Activated effector memory CD4-positive, alpha-beta T cell treated with anti-CD3 and anti-CD28 coated beads, Interleukin-2, amount 50 U/mL, for 16 hours (primary cell): ENCODE data around the gene HAUS7.

ENCODE experiments used
- DNase-seq: peaks from one replicate; pipeline ENCODE4 v3.0.0-alpha.2; 2020

HAUS7 gene

DNA sequence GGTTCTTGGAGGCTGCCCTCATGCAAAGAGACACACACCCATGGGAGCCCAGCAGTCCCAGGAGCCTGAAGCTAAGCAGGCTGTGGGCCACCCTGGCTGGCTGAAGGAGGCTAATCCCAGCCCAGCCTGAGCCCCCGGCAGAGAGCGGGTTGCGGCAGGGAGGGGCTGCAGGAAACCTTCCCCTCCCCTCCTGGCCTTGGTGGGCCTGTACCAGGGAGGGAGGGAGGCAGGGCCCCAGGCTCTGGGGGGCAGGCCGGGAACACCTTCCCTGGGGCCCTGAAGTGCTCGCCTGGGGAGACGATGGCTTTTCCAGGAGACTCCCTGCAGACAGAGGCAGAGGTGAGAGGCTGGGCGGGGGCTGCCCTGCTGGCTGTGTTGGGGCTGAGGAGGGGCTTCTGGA, 28.1 kb upstream of the HAUS7 start:
- DNase-seq = no peak

DNA sequence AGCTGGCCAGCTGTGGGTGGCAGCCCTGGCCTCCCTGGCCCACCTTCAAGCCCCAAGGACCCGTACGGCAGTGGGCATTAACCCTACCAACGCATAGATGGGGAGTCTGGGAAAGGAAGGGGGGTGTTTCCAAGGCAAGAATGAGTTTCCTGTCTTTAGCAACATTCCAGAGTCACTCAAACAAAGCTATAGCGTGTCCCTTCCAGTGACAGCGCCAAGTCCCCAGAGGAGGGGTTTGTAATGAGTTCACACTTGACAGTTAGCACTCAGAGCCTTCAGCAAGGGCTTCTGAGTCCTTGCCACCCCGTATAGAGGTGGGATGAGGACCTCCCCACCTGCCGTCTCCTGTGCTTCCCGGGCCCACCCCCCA, 26.2 kb upstream of the HAUS7 start:
- no peak for DNase-seq

DNA sequence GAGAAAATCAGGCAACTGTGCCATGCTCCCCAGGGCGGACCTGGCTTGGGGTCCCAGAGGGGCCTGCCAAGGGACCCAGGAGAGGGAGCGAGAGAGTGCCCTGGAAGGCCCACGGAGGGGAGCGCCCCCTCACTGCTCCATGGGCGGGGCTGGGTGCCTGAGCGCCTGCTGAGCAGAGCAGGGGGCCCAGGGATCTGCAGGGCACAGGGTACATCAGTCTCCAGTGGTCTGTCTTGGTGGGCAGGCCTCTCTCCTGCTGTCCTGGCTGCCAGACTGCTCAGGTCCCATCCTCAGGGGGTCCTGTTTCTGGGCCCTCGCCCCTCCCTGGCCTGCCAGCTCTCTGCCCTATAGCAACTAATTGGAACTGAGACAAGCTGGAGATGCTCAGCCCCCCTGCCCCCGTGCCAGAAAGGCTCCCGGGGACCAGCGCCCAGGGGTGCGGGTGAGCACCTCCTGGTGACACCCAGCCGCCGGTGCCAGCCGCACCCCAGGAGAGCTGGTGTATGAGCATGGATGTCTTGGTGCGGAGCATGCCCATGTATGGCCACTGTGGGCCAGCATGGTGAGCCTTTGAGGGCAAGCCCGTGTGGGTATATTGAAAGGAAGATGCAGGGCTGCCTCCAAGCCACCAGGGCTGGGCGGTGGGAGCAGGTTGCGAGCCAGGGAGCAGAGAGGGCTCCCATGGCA, 25.7 kb upstream of the HAUS7 start:
- DNase-seq = no peak

DNA sequence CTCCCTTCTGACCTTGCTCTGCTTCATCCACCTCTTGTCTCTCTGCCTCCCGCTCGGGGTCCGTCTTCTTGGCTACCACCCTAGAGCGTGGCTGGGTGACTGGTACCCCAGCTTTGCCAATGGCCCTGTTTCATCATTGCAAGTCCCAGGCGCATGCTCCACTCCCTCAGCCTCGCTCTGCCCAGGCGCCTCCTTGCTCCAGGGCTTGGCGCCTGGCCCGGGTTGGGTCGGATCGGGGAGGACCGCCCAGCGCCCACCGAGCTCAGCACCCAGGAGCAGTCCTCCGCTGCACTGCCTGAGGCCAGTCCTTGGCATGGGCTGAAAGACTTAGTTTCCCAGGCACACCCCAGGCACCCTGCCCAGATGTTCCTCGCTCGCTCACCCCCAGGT, 25.0 kb upstream of the HAUS7 start:
- no peak for DNase-seq

DNA sequence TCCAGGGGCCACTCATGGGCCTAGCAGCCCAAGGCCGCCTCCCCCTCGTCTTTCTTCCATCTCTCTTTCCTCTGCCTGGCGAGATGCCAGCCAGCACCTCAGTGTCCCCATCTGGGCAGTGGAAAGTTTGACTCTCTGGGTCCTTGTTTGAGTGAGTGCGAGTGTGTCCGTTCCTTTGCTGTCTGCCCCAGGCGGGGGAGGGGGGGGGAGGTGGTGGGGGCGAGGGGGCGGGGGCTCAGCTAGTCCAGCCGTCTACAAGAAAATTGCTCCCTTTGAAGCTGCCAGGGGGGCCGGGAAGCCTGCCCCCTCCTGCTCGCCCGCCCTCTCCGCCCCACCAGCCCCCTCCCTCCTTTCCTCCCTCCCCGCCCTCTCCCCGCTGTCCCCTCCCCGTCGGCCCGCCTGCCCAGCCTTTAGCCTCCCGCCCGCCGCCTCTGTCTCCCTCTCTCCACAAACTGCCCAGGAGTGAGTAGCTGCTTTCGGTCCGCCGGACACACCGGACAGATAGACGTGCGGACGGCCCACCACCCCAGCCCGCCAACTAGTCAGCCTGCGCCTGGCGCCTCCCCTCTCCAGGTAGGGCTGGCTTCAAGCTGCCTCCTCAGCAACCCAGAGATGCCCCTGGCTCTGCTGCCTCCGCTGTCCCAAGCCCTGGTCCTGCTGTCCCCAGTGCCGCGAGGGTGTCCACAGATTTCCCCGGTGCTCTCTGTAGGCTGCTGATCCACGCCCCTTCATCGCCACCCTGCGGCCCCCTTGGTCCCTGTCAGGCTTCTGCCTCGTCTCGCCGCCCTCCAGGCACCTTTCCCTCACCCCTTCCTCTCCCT, 24.4 kb upstream of the HAUS7 start, which contains the start of gene BGN:
TSS of gene BGN (plus strand) at position 440 of the 821 bp plus-strand sequence. CDS start 9,652 bp downstream, outside the sequence.
- DNase-seq = no peak

DNA sequence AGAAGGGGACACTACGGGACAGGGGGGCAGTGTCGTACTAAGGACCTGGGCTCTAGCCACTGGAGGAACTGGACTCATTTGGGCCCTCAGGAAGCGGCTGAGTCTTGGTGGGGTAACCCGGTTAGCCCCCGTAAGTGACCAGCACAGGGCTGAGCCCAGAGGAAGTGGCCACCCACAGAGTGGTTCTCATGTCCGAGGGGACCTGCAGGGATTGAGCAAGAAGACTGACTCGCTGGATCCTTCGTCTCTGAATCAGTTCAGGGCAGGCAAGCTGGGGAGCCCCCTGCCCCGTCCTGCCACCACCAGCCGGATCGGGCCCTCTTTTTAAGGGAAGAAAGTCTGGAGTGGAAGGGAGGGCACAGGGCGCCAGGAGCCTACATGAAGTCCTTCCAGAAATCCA, 23.7 kb upstream of the HAUS7 start:
- no peak for DNase-seq

DNA sequence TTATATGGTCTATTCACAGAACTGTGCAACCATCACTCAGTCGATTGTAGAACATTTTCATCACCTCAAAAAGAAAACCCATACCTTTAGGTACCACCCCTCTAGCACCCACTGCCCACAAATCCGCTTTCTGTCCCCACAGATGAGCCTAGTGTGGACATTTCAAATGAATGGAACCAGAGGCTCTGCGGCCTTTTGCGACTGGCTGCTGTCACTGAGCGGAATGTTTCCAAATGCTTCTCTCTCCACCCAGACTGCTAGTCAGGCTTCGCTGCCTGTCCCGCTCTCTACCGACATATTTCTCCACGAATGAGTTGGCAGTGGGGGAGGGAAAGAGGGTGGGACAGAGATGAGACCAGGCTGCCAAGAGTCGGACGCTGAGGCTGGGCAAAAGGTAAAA, 22.7 kb upstream of the HAUS7 start:
- no peak for DNase-seq

DNA sequence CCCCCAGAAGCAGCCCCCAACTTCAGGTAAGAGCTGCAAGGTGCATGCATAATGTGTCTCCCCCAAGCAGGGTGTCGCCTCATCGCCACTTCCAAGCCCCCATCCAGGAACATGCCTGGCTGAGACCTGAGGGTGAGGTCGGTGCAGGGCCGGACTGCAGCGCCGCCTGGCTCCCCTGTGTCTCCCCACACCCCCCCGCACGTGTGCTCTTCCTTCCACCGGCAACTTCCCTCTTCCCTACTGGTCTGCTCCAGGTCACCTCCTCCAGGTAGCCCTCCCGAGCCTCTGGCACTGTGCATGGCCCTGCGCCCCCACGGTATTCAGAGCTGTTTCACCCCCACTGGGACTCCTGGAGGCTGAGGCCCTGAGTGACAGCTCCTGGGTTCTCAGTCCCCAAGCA, 22.2 kb upstream of the HAUS7 start:
- no peak for DNase-seq

DNA sequence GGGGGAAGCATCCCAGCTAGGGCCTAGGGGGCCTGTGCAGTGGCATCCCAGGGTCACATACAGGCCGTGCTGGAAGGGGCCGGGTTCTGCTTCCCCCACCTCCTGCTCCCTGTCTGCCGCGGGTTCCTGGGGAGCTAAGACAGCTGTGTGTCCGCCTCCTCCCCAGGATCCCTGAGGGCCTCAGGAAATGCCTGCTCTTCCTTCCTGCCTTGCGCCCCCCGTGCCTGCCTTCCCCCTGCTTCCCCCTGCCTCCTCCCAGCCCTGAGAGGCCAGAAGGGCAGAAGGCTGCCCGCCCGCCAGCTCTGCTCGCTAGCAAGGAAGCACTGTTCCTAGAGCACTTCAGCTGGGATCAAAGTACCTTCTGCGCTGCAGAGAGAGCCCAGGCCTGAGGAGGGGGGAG, 21.5 kb upstream of the HAUS7 start:
- DNase-seq = no peak

DNA sequence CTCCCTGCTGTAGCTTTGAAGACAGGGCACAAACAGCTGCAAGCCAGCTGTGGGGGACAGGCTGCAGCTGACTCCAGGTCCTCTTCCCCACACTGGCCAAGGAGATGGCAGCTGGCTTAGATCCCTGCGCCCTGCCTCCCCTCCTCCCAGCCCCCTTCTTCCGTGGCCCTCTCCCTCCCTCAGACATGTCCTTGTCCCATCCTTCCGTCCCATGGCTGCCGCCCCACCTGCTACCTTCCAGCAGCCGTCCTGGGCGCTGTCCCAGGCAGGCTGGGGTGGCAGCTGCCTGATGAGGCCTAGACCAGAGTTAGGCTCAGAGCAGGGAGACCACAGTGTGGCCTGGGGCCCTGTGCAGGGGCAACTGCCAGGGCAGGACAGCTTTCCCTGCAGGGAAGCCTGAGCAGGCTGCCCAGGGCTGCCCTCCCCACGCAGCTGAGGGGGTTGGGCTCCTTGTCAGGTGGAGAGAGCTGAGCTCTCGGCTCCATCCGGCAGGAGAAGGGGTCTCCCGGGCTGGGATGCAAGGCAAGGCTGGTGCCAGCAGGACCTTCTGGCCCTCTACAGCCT, 21.1 kb upstream of the HAUS7 start:
- DNase-seq = no peak

DNA sequence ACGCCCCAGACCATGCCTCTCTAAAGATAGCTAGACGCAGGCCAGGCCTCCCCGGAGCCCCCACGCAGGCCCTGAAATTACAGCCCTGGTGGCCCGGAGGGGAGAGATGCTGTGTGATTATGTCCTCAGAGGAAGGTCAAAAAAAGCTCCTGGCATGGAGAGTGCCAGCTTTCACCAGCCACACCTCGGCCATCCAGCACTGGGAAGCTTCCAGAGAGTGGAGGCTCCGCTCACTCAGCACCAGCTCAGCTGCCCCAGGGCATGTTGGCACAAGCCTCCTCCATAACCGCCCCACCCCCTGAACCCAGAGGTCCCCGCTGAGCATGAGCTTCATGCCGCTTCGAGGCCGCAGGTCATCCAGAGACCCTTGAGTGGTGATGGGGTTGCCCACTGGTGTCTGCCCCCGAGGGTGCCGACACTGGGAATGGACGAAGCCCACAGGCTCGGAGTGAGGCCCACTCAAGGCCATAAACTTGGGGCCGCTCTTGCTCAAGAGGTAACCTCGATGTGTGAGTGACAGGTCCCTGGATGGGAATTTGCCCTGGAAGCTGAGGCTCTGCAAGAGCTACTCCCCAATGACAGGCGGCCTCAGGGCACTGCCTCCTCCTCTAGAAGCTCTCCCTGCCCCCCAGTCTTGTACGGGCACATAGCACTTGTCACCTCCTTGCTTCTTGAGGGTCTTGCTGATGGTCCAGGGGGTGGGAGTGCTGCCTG, 20.0 kb upstream of the HAUS7 start:
- DNase-seq = no peak

DNA sequence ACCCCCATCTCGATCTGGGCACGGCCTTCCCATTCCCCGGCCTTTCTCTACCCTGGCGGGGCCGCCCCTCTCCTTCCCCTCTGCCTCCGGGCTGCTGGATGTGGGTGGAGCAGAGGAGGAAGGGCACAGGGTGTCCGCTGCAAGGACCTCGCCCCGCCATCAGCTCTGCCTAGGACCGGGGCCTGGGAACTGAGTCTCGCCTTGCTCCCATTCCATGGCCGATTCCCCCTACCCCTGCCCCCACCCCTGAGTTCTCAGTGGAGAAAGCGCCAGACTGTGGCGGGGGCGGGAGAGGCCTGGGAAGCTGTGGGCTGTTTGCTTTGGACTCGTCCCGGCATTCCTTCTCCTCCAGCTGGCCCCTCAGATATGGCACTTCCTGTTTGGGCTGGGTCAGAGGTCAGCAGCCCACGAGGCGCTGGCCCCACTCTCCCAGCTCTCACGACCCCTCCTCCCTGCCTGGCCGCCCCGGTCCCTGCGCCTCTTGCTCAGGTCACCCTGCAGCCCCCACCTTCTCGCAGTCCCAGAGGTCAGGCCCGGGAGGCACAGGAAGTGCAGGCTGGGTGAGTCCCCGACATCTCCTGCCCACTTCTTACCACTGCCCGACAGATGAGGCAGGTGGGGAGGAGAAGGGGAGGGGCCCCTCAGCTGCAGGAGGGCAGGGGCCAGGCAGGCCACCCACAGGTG, 18.0 kb upstream of the HAUS7 start:
- no peak for DNase-seq

DNA sequence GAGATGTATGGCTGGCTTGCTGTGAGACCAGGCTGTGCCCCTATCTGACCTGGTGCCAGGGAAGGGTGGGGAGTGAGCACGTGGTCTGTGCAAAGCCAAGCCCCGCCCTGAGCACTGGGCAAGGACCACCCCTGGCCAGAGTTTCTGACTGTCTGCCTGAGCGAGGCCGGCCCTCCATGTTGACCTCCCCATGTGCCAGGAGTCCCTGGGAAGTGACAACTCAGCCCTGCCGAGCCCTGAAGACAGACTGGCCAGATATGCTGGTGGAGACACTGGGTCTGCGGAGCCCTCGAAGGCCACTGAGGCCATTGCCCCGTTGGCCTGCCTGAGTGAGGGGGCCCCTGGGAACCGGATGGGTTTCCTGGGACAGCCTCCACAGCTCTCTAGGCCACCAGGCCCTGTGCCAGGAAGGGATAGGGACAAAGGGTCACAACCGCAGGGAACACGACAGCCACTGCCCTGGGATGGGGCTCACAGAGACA, 17.3 kb upstream of the HAUS7 start:
- DNase-seq = no peak

DNA sequence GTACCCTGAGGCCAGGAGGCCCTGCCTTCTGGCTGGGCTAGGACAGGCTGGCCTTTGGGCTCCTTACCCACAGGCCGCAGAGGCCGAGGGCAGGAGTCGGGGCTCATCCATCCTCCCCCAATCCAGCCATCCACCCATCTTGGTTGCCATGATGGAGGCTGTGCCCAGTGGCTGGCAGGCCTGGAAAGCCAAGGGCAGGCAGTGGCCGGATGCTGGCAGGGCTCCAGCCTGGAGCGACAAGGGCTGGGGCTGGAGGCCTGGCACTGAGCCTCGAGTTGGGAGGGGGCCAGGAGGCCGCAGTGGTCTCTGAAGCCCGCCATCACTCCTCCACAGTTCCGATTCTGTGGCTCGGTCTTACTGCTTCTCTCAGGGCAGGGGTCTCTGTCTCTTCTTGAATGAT, 15.8 kb upstream of the HAUS7 start:
- DNase-seq = no peak

DNA sequence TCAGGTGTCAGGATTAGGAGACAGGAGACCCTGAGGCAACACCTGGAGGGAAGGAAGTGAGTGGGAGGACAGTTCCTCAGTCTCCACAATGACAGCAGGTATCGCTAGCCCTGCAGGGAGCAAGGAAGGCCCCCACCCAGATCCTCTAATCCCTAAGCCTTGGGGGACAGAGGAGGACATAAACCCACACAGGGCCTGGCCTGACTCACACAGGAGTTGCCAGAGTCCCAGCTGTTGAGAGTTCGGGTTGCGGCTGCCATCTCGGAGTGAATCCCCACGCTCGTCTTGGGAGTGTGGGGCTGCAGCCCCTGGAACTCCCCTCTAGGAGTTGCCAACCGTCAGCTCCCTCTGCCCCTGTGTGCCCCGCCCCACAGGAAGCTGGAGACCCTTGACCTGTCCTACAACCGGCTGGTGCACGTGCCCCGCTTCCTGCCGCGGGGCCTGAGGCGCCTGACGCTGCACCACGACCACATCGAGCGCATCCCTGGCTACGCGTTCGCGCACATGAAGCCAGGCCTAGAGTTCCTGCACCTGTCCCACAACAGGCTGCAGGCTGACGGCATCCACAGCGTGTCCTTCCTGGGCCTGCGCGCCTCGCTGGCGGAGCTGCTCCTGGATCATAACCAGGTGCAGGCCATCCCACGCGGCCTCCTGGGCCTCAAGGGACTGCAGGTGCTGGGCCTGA, 15.2 kb upstream of the HAUS7 start:
- DNase-seq = no peak

DNA sequence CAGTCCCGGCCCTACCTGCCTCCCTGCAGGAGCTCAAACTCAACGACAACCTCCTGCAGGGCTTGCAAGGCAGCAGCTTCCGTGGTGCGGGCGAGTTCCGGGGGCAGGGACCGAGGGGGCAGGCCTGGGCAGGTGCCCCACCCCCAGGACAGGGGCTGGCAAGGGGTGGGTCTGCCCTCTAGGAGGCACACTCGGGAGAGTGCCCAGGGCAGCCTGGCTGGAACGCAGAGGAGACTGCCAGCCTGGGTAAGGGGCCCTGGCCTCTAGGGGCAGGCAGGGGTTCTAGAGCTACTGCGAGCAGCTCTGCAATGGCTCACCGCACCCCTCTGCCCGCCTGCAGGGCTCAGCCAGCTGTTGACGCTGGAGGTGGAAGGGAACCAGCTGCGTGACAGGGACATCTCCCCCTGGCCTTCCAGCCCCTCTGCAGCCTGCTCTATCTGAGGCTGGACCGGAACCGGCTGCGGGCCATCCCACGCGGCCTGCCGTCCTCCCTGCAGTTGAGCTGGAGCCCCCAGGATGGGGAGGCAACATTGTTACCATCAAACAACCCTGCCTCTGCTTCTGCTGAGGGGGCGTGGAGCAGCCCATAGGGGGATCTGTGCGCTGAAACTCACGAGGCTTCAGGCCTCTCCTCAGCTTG, 12.1 kb upstream of the HAUS7 start:
- no peak for DNase-seq

DNA sequence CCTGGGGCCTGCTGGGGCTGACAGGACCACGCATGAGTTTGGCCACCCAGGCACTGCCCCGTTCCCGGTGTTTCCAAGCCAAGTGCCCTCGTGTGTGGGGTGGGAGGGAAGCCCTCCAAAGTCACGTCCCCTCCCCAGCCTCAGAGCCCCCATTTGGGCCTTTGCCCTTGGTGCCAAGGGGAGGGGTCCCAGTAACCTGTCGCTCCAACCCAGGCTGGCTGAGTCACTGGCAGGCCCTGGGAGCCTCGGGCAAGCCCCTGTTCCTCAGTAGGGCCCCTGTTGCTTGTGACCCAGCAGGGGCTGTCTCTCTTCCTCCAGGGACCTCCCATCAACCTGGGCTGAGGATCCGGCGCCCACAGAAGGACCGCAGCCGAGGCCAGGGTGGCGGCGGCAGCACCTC, 10.7 kb upstream of the HAUS7 start:
- DNase-seq = no peak

DNA sequence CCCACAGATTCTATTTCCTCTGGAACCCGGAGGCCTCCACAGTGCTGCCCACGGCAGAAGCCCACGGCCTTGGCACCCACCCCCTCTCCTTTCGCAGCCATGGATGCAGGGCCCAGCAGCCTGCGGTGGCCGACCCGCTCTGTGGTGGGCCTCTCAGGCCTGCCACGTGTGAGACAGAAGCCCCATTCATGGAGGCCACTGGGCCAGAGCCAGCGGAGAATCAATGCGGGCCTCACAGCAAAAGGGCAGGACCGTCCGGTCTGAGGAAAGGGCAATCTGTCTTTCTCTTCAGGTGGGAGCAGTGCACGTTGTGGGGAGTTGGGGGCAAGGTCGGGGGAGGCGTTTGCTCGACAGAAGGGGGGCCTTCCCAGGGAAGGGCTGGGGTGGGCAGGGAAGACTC, 8.4 kb upstream of the HAUS7 start:
- no peak for DNase-seq

DNA sequence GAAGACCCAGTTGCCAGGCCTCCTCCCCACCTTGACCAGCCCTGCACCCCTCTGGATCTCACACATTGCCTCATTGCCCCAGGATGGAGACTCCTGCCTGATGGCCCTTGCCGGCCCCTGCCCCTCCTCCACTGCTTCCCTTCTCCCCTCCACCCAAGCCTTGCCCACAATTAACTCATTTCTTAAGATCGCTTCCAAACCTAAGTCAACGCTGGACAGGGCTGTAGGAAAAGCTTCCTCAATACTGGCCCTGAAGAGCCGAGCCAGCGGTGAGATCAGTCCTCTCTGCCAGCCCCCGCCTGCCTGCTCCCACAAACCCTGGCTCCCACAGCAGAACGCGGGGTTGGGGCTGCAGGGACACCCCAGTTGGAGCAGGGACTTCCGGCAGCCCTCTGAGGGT, 7.5 kb upstream of the HAUS7 start:
- DNase-seq = no peak

DNA sequence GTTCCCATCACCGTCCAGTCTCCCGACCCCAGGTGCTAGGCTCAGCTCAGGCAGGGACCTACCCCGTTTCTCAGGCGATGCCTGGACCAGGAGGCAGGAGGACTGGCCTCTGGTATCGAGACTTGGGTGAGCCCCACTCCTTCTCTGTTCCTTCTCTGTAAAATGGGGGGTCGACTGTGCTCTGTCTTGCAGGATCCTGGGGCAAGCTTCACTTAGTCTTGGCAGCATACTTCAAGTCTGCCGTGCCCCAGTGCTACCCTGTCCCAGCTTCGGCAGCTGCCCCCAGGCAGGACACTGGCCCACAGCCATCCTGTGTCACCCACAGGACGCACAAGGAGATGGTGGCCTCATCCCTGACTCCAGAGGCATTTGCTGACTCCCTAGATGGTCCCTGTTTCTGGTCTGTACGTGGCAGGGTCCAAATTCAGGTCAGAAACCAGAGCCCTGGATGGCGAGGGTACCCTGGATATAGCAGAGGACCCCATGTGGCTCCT, 7.0 kb upstream of the HAUS7 start:
- no peak for DNase-seq

DNA sequence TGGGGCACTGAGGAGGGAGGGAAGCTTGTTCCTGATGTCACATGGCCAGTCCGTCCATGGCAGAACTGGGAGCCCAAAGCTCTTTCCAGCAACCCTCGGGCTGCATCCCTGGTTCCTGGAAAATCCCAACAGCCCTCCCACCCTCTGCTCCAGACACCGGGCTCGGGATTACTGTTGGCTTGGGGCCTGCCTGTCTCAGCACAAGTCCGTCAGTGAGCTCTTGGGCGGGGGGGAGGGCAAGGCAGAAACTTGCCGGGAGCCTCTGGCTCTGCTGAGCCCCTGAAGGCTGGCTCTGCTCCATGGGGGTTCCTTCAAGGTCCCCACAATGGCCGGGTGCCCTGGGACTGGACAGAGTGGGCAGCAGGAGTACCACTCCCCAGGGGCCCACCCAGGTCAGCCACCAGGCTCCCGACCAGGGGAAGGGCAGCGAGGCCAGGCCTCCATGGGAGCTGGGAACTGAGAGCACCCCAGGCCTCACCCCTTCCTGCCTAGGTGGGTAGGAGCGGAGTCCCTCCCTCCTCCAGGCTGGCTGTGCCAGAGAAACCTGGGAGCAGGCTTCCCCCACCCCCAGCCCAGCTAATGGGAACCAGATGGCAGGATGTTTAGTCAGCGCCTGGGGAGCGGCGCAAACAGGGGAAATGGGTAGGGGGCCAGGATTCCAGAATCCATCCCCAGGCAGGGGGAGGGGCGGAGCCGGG, 6.4 kb upstream of the HAUS7 start:
- no peak for DNase-seq
